ENCODE measurements around the gene KCTD16. TPM values are rescaled to one million over a fixed set of nuclear protein-coding genes. Genes with fewer than 3 reads are reported as not detected.

Gene KCTD16
- 1 to 10 TPM in 2 of 4 donors, under 1 TPM in 2; 0.13 to 2.5 (median 1.5) TPM for total RNA-seq

DNA sequence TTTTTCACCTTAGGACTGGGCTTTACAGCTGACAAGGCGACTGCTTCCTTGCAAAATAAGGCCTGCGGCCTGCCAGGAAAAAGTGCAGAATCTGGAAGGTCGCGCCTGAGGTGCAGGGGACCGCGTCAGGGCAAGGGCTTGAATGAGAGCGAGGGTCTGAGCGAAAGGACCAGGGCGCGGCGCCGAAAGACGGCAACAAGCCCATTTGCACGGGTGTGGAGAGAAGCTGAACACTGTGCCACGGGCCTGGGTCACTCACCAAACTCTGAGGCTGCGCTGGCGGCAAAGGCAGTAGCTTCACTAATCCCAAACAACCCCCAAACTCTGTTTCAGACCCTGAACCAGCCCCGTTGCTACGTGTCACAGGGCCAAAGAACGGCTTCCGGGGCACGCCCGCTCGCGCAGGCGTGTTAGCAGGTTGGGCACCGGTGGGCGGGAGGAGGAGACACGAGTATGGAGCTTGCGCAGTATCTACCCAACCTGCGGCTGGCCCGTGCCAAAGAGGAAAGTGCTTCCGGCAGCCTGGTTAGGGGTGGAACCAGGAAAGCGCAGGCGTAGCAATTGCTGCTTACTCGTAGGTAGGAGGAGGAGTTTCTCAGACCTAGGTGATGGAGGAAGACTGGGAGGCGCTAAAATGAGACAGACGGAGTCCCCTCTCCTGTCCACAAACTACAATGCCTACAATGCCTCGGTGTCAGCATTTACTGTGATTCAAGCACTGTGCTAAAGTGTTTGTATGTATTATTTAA, at the start of gene KCTD16, which contains the start of gene YIPF5:
TSS of gene KCTD16 (plus strand) at position 598 of the 749 bp plus-strand sequence.
TSS of gene YIPF5 (minus strand) at position 384 of the 749 bp plus-strand sequence. CDS start 704 bp downstream, outside the sequence.
- Histone ChIP-seq H3K27ac (peak within 1 kb of the TSS in 2 of 3 donors; percentile 60), H3K9me3 (no peaks in the 10 kb centered on the region), H3K27me3 (no peaks in the 10 kb centered on the region), H3K36me3 (peaks cover 0 to 1% of the 10 kb centered on the region in 2 donors), H3K4me1 (peaks cover 10 to 14% of the 10 kb centered on the region in 2 donors), H3K4me3 (replicated peaks in 1 of 3) (peak within 1 kb of the TSS; percentile 4 to 66 (median 49))
- peak in 1 of 2 donors; percentile 69 for TF ChIP-seq POLR2A (IDR thresholded peaks at IDR 0.05)
- TF ChIP-seq, protein P1, sequence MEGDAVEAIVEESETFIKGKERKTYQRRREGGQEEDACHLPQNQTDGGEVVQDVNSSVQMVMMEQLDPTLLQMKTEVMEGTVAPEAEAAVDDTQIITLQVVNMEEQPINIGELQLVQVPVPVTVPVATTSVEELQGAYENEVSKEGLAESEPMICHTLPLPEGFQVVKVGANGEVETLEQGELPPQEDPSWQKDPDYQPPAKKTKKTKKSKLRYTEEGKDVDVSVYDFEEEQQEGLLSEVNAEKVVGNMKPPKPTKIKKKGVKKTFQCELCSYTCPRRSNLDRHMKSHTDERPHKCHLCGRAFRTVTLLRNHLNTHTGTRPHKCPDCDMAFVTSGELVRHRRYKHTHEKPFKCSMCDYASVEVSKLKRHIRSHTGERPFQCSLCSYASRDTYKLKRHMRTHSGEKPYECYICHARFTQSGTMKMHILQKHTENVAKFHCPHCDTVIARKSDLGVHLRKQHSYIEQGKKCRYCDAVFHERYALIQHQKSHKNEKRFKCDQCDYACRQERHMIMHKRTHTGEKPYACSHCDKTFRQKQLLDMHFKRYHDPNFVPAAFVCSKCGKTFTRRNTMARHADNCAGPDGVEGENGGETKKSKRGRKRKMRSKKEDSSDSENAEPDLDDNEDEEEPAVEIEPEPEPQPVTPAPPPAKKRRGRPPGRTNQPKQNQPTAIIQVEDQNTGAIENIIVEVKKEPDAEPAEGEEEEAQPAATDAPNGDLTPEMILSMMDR (IDR thresholded peaks at IDR 0.05), result no peak
- 0% methylated on average over 27 to 39 of the region's 39 CpGs for WGBS, 2 donors
- peak; percentile 95 to 98 for DNase-seq
- intact Hi-C loops (cut with DNase I), result no loop called here

DNA sequence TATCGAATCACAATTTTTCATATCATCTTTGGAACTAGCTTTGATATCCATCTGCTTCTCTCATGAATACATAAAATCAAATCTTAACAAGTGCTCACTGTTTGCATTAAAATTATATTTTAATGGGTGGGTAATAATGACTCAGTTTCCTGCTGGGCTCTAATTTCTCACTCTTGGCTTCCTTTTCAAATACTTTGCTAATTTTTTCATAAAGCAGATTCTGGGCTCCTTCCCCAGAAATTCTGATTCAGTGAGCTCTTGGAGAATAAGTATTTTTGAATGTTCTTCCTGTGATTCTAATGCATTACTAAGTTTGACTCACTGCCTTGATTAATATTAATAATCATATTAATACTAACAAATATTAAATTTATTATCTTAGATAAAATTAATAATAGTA, 49.1 kb upstream of the KCTD16 start:
- 82 to 91% methylated on average over 1 of the region's 1 CpG for WGBS, 2 donors
- Histone ChIP-seq H3K27ac (no peak overlapping the region), H3K4me1 (no peaks in the 10 kb centered on the region), H3K36me3 (no peaks in the 10 kb centered on the region), H3K9me3 (no peaks in the 10 kb centered on the region), H3K27me3 (no peaks in the 10 kb centered on the region), H3K4me3 (replicated peaks in 1 of 3) (no peak overlapping the region)
- DNase-seq, result no peak
- intact Hi-C loops (cut with DNase I), result no loop called here
- no peak for TF ChIP-seq POLR2A (IDR thresholded peaks at IDR 0.05)
- TF ChIP-seq, protein P1 (IDR thresholded peaks at IDR 0.05), result no peak

DNA sequence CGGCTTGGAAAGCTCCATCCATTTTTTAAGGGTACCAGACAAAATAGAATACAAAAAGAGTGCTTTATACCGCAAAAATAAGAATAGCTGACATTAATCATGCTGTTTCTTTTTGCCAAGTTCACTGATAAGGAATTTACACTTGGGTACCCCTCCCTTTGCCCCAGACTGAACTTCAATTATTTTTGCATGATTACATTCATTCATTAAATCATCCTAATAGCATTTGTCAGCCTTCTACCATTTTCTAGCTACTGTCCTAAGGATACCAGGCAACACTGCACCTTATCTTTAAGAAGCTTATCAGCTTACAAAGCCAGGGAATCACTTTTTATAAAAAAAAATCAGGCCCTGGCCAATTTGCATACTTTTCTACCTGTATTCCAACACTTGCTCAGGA, 48.6 kb upstream of the KCTD16 start:
- H3K9me3 ChIP-seq, result no peaks in the 10 kb centered on the region
- H3K36me3 ChIP-seq, result no peaks in the 10 kb centered on the region
- intact Hi-C loops (cut with DNase I), result no loop called here
- no peaks in the 10 kb centered on the region for H3K27me3 ChIP-seq
- TF ChIP-seq POLR2A (IDR thresholded peaks at IDR 0.05), result no peak
- TF ChIP-seq, protein P1 (IDR thresholded peaks at IDR 0.05), result no peak
- H3K27ac ChIP-seq, result no peak overlapping the region
- 83 to 92% methylated on average over 2 of the region's 2 CpGs for WGBS, 2 donors
- no peak for DNase-seq
- H3K4me1 ChIP-seq, result no peaks in the 10 kb centered on the region
- no peak overlapping the region for H3K4me3 ChIP-seq (replicated peaks in 1 of 3)

DNA sequence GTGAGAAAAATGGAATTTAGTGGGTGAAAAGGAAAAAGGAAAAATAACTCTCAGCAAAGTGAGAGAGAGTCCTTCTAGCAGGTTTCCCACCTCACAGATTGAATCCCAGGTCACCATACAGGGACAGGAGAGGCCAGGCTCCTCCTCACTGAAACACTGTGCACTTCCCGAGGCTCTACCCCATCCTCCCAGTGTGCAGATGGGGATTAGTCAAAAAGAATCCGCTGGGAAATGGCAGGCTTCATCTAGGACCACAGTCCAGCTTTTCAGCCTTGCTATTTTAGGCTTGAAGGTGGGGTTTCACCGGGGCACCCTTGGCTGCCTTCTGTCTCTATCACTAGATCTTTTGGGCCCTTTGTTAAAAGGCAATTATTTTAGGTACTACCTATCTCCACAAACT, 48.0 kb upstream of the KCTD16 start:
- H3K27me3 ChIP-seq, result no peaks in the 10 kb centered on the region
- intact Hi-C loops (cut with DNase I), result no loop called here
- no peak for TF ChIP-seq POLR2A (IDR thresholded peaks at IDR 0.05)
- TF ChIP-seq, protein P1 (IDR thresholded peaks at IDR 0.05), result no peak
- no peak for DNase-seq
- no peaks in the 10 kb centered on the region for H3K4me1 ChIP-seq
- H3K4me3 ChIP-seq (replicated peaks in 1 of 3), result no peak overlapping the region
- no peaks in the 10 kb centered on the region for H3K9me3 ChIP-seq
- 81 to 88% methylated on average over 3 of the region's 3 CpGs for WGBS, 2 donors
- H3K27ac ChIP-seq, result no peak overlapping the region
- no peaks in the 10 kb centered on the region for H3K36me3 ChIP-seq

DNA sequence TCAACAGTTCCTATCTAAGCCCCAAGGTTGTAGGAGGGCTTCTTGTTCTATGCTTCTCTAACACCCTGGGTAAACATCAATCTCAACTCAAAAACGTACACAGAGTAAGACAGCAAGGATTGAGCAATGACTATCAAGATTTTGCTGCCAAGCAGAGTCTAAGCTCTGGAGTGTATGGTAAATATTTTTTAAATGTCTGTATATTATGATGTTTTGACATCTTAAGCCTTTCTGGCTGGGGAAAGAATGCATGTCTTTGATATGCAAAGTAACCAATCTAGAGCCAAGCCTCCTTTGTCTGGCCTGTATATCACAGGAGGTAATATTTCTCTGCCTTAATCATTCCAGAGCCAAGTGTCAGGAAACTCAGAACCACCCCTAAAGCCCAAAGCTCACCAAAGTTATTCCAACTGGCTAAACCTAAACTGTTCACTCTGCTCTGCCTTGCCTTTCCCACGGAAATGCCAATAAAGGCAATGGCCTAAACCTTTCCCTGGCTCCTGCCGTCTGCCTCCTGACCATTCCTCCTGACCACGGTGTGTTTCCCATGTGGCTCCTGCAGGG, 45.4 kb upstream of the KCTD16 start:
- H3K27me3 ChIP-seq, result no peaks in the 10 kb centered on the region
- no peak overlapping the region for H3K27ac ChIP-seq
- no peaks in the 10 kb centered on the region for H3K9me3 ChIP-seq
- H3K4me3 ChIP-seq (replicated peaks in 1 of 3), result no peak overlapping the region
- no peaks in the 10 kb centered on the region for H3K4me1 ChIP-seq
- intact Hi-C loops (cut with DNase I), result no loop called here
- TF ChIP-seq, protein P1 (IDR thresholded peaks at IDR 0.05), result no peak
- no peak for TF ChIP-seq POLR2A (IDR thresholded peaks at IDR 0.05)
- H3K36me3 ChIP-seq, result no peaks in the 10 kb centered on the region
- 68 to 82% methylated on average over 4 of the region's 4 CpGs for WGBS, 2 donors
- DNase-seq, result no peak
